PC-9 (cell line): ENCODE data around the gene TRAF6.

ENCODE experiments used
- CTCF ChIP-seq: fragments of 200-600 bp; sonication (generic); conservative IDR thresholded peaks from 2 replicates; pipeline ENCODE4 v1.6.1; 2017; ENCODE audit warnings: mixed run types, antibody characterized with exemption, mild to moderate bottlenecking, moderate library complexity
- EZH2 ChIP-seq: fragments of 200-600 bp; sonication (generic); IDR thresholded peaks from 2 replicates; pipeline ENCODE4 v1.8.0; 2017; ENCODE audit warnings: antibody characterized with exemption, low read depth

- no peak for TF ChIP-seq CTCF
- no peak for TF ChIP-seq EZH2
Measured at GRCh38 chr11:36454941-36455631, 55.0 kb downstream of the TRAF6 start.
